ENCODE measurements around the gene GPR17.

DNA sequence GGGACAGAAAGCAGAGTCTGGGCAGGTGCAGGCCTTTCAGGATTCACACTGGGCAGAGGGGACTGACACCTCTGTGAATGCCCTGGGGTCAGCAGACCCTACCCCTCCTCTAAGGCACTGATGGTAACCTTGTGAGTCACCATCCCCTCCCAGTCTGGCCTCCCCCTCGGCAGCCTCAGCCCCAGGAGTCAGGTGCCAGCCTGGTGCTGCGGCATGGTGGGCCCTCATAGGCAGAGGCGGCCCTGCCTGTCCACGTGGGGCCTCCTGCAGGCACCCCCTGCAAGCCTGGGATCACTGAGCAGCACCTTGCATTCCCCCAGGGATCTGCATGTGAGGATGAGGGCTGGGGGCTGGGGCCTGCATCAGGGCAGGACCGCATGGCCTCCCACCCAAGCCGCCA lies 4.8 kb upstream of the GPR17 start:
- TF ChIP-seq ARNT (IDR thresholded peaks at IDR 0.05) = no peak
- TF ChIP-seq RFX5 (IDR thresholded peaks at IDR 0.05; ENCODE audit: low read depth, low read length) = no peak
- no peak for TF ChIP-seq ZNF76 (CRISPR knock-in tag; IDR thresholded peaks at IDR 0.05; ENCODE audit: borderline replicate concordance)
- TF ChIP-seq CCAR2 (IDR thresholded peaks at IDR 0.05; ENCODE audit: low read depth, low read length) = no peak
- no peak for TF ChIP-seq CTCF (IDR thresholded peaks at IDR 0.05 in 2 of 3, conservative IDR thresholded peaks at IDR 0.05 in 1 of 3; ENCODE audit: insufficient read depth in 2 of 3, low read depth in 1 of 3, low read length in 3 of 3)

Data from K562 (cell line).